ENCODE results near the gene GBP5. TPM values are rescaled to one million over a fixed set of nuclear protein-coding genes. Genes with fewer than 3 reads are reported as not detected.
"Not testable (repeated sequence)": the region's sequence is repeated elsewhere in the genome, so short reads cannot be mapped to it uniquely, and the experiment has no call there.

Gene GBP5
- total and polyA plus RNA-seq, 4 donors = 0.20 to 0.50 (median 0.33) TPM

DNA sequence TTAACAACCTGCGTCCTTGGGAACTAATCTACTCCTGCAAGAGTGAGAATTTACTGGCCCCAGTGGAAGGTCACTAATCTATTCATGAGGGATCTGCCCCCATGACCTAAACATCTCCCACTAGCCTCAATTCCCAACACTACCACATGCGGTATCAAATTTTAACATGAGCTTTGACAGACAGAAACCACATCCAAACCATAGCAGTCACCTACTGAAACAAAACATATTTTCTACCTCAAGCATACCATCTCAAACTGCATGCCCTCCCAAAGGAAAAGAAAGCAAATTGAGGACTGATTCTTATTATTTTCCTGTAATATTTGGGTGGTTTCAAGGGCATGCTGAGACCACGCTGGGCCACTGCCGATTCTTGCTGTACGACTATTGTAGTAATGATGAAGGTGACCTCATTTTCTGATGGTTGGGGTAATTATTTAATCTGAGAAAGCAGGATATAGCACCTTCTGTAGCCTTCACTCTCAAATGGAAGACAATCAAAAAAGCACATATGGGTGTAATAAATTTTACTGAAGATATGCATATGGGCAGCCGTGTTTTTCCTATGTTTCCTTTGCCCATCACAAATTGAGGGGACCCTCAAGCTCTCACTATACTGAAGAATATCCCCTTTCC, 13.2 kb upstream of the GBP5 start:
- DNase-seq (ENCODE audit: low read depth in 4 of 6, low spot score in 6 of 6) = no peak
- no peaks in the 10 kb centered on the region for H3K36me3 ChIP-seq (ENCODE audit: control insufficient read depth, insufficient read depth, low read length)
- H3K4me3 ChIP-seq (ENCODE audit: low read depth, low read length) = no peak overlapping the region
- no peaks in the 10 kb centered on the region for H3K9me3 ChIP-seq (ENCODE audit: control insufficient read depth, insufficient read depth, low read length)
- no peak overlapping the region for H3K27ac ChIP-seq (ENCODE audit: low read depth, low read length)
- no peaks in the 10 kb centered on the region for H3K27me3 ChIP-seq (ENCODE audit: control insufficient read depth, insufficient read depth, low read length)
- 88% methylated on average over 3 of the region's 6 CpGs for WGBS (ENCODE audit: insufficient coverage)
- no peaks in the 10 kb centered on the region for H3K4me1 ChIP-seq (ENCODE audit: control insufficient read depth, insufficient read depth, low read length)

DNA sequence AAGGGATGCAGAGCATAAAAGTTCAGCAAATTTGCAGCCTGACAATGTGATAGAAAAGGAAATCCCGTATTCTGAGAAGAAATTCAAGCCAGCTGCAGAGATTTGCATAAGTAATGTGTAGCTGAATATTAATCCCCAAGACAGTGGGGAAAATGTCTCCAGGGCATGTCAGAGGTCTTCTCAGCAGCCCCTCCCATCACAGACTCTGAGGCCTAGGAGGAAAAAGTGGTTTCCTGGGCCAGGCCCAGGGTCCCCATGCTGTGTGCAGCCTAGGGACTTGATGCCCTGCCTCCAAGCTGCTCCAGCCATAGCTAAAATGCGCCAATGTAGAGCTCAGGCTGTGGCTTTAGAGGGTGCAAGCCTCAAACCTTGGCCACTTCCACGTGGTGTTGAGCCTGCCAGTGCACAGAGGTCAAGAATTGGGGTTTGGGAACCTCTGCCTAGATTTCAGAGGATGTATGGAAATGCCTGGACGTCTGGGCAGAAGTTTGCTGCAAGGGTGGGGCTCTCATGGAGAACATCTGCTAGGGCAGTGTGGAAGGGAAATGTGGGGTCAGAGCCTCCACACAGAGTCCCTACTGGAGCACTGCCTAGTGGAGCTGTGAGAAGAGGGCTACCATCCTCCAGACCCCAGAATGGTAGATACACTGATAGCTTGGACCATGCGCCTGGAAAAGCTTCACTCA, 11.6 kb upstream of the GBP5 start:
- not testable (repeated sequence) for H3K27ac ChIP-seq (ENCODE audit: low read depth, low read length); H3K4me3 ChIP-seq (ENCODE audit: low read depth, low read length); DNase-seq (ENCODE audit: low read depth in 4 of 6, low spot score in 6 of 6); H3K36me3 ChIP-seq (ENCODE audit: control insufficient read depth, insufficient read depth, low read length); H3K9me3 ChIP-seq (ENCODE audit: control insufficient read depth, insufficient read depth, low read length); H3K4me1 ChIP-seq (ENCODE audit: control insufficient read depth, insufficient read depth, low read length); H3K27me3 ChIP-seq (ENCODE audit: control insufficient read depth, insufficient read depth, low read length)
- WGBS (ENCODE audit: insufficient coverage) = 70% methylated on average over 4 of the region's 5 CpGs

DNA sequence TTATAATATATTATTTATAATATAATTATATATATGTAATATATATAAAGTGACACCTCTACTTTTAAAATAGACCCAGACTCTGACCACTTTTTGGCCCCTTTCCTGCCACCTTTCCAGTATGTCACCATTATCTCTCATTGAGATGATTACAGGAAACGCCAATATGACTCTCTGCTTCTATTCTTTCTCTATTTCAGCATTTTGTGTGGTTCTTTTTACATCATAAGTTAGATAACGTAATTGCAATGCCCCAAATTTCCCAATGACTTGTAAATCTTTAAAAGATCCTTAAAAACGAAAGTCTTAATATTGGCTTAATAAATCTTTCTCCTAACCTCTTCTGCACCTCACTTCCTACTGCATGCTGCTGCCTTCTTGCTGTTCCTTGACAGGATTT, 8.1 kb upstream of the GBP5 start:
- Histone ChIP-seq H3K9me3 (ENCODE audit: control insufficient read depth, insufficient read depth, low read length) (no peaks in the 10 kb centered on the region), H3K4me1 (ENCODE audit: control insufficient read depth, insufficient read depth, low read length) (no peaks in the 10 kb centered on the region), H3K27me3 (ENCODE audit: control insufficient read depth, insufficient read depth, low read length) (no peaks in the 10 kb centered on the region), H3K4me3 (ENCODE audit: low read depth, low read length) (no peak overlapping the region), H3K27ac (ENCODE audit: low read depth, low read length) (no peak overlapping the region), H3K36me3 (ENCODE audit: control insufficient read depth, insufficient read depth, low read length) (no peaks in the 10 kb centered on the region)
- DNase-seq (ENCODE audit: low read depth in 4 of 6, low spot score in 6 of 6) = no peak
- WGBS (ENCODE audit: insufficient coverage) = 93% methylated on average over 3 of the region's 3 CpGs

DNA sequence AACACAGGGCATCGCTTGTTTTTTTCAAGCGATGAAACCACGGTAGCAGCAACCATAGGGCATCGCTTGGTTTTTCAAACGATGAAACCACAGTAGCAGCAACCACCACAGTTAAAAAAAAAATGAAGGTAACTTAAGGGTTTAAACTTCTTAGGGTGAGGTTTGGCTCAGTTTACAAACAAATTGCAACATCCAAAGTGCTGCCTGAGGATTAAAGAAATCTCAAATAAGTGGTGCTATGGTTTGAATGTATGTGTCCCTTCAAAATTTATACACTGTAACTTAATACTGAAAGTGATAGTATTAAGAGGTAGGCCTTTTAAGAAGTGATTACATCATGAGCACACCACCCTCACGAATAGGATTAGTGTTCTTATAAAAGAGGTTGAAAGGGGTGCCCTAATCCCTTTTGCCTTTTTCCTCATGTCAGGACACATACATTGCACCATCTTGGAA, 6.4 kb upstream of the GBP5 start:
- Histone ChIP-seq H3K4me1 (ENCODE audit: control insufficient read depth, insufficient read depth, low read length) (no peaks in the 10 kb centered on the region), H3K27ac (ENCODE audit: low read depth, low read length) (no peak overlapping the region), H3K9me3 (ENCODE audit: control insufficient read depth, insufficient read depth, low read length) (no peaks in the 10 kb centered on the region), H3K36me3 (ENCODE audit: control insufficient read depth, insufficient read depth, low read length) (no peaks in the 10 kb centered on the region), H3K4me3 (ENCODE audit: low read depth, low read length) (no peak overlapping the region), H3K27me3 (ENCODE audit: control insufficient read depth, insufficient read depth, low read length) (no peaks in the 10 kb centered on the region)
- no CpG with 5 or more reads among the region's 6 CpGs for WGBS (ENCODE audit: insufficient coverage)
- no peak for DNase-seq (ENCODE audit: low read depth in 4 of 6, low spot score in 6 of 6)

DNA sequence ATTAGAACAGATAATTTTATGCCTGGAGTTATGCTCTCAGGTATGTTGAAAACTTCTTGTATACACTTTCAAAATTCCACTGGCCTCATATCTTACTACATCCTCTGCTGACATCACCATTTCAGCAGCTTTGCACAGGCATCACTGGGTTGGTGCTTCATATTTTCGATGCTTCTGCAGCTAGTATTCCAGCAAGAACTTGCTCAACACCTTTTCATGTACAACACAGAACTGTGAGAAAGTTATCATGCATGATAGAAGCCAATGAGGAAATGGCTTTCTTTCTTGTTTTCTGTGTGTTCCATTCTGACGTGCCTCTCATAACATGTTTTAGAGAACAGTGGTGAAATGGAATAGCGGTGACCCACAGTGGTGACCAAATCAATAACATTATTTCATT, 5.1 kb upstream of the GBP5 start:
- WGBS (ENCODE audit: insufficient coverage) = 100% methylated on average over 1 of the region's 3 CpGs
- no peak for DNase-seq (ENCODE audit: low read depth in 4 of 6, low spot score in 6 of 6)
- H3K9me3 ChIP-seq (ENCODE audit: control insufficient read depth, insufficient read depth, low read length) = no peaks in the 10 kb centered on the region
- H3K4me1 ChIP-seq (ENCODE audit: control insufficient read depth, insufficient read depth, low read length) = peaks cover 6% of the 10 kb centered on the region
- no peaks in the 10 kb centered on the region for H3K36me3 ChIP-seq (ENCODE audit: control insufficient read depth, insufficient read depth, low read length)
- no peak overlapping the region for H3K27ac ChIP-seq (ENCODE audit: low read depth, low read length)
- H3K27me3 ChIP-seq (ENCODE audit: control insufficient read depth, insufficient read depth, low read length) = no peaks in the 10 kb centered on the region
- H3K4me3 ChIP-seq (ENCODE audit: low read depth, low read length) = no peak overlapping the region

DNA sequence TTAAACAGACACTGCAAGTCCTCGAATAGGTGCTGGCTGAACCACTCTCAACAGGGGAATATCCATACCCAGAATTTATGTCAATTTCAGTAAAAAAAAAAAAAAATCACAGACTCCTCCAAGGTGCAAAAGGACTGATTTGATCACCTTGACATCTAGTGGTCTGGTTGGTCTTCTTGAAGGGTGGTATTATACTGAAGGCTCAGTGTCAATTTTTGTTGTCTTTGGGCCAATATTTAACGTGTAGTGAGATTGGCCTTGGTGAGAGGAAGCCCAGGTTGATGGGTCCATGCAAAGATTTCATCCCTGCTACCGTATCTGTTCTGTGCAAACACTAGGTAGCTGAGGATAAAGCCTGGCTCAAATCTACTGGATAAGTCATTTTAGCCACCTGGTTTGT, 4.0 kb upstream of the GBP5 start:
- WGBS (ENCODE audit: insufficient coverage) = 60% methylated on average over 2 of the region's 3 CpGs
- H3K9me3 ChIP-seq (ENCODE audit: control insufficient read depth, insufficient read depth, low read length) = no peaks in the 10 kb centered on the region
- DNase-seq (ENCODE audit: low read depth in 4 of 6, low spot score in 6 of 6) = no peak
- H3K36me3 ChIP-seq (ENCODE audit: control insufficient read depth, insufficient read depth, low read length) = no peaks in the 10 kb centered on the region
- H3K27me3 ChIP-seq (ENCODE audit: control insufficient read depth, insufficient read depth, low read length) = no peaks in the 10 kb centered on the region
- H3K4me3 ChIP-seq (ENCODE audit: low read depth, low read length) = no peak overlapping the region
- peaks cover 6% of the 10 kb centered on the region for H3K4me1 ChIP-seq (ENCODE audit: control insufficient read depth, insufficient read depth, low read length)
- no peak overlapping the region for H3K27ac ChIP-seq (ENCODE audit: low read depth, low read length)

DNA sequence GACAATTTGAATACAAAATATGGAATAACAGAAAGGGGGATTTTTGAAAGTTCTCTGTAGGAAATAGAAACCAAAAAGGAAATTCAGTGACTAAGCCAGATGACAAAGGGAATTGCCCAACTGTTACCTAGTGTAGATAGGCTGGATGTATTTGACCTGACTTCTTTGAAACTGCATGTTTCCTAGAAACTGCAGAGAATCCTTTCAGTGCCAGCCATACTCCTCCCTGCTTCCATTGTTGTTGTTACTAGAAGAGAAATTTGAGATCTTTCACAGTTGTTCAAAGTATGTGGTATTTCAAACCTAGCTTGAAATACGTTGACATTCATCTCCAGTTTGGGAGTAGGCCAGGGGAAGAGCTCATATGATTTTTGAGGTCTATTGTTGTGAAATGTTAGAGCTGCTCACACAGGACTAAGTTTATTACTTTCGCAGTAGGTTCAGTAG, 1.8 kb upstream of the GBP5 start:
- peak in 1 of 6 donors; percentile 41 for DNase-seq (ENCODE audit: low read depth in 4 of 6, low spot score in 6 of 6)
- no peak overlapping the region for H3K27ac ChIP-seq (ENCODE audit: low read depth, low read length)

DNA sequence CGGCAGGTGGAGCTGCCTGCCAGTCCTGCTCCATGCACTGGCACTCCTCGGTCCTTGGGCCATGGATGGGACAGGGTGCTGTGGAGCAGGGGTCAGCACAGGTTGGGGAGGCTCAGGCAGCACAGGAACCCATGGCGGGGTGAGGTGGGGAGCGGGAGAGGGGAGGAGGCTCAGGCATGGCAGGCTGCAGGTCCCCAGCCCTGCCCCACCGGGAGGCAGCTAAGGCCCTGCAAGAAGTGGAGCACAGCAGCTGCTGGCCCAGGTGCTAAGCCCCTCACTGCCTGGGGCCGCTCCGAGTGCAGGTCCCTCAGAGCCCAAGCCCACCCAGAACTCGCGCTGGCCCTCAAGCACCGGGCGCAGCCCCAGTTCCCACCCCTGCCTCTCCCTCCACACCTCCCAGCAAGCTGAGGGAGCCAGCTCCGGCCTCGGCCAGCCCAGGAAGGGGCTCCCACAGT, 691 bp upstream of the GBP5 start:
- no peak for DNase-seq (ENCODE audit: low read depth in 4 of 6, low spot score in 6 of 6)
- Histone ChIP-seq H3K27ac (ENCODE audit: low read depth, low read length) (no peak overlapping the region), H3K4me3 (ENCODE audit: low read depth, low read length) (no peak overlapping the region), H3K9me3 (ENCODE audit: control insufficient read depth, insufficient read depth, low read length) (no peaks in the 10 kb centered on the region), H3K36me3 (ENCODE audit: control insufficient read depth, insufficient read depth, low read length) (no peaks in the 10 kb centered on the region), H3K4me1 (ENCODE audit: control insufficient read depth, insufficient read depth, low read length) (peaks cover 6% of the 10 kb centered on the region), H3K27me3 (ENCODE audit: control insufficient read depth, insufficient read depth, low read length) (no peaks in the 10 kb centered on the region)
- WGBS (ENCODE audit: insufficient coverage) = 92% methylated on average over 12 of the region's 13 CpGs

More for the DNA sequence above, 1.8 kb upstream of the GBP5 start:
- no peaks in the 10 kb centered on the region for H3K9me3 ChIP-seq (ENCODE audit: control insufficient read depth, insufficient read depth, low read length)
- peaks cover 6% of the 10 kb centered on the region for H3K4me1 ChIP-seq (ENCODE audit: control insufficient read depth, insufficient read depth, low read length)
- H3K36me3 ChIP-seq (ENCODE audit: control insufficient read depth, insufficient read depth, low read length) = no peaks in the 10 kb centered on the region
- 62% methylated on average over 2 of the region's 2 CpGs for WGBS (ENCODE audit: insufficient coverage)
- H3K27me3 ChIP-seq (ENCODE audit: control insufficient read depth, insufficient read depth, low read length) = no peaks in the 10 kb centered on the region
- no peak overlapping the region for H3K4me3 ChIP-seq (ENCODE audit: low read depth, low read length)

DNA sequence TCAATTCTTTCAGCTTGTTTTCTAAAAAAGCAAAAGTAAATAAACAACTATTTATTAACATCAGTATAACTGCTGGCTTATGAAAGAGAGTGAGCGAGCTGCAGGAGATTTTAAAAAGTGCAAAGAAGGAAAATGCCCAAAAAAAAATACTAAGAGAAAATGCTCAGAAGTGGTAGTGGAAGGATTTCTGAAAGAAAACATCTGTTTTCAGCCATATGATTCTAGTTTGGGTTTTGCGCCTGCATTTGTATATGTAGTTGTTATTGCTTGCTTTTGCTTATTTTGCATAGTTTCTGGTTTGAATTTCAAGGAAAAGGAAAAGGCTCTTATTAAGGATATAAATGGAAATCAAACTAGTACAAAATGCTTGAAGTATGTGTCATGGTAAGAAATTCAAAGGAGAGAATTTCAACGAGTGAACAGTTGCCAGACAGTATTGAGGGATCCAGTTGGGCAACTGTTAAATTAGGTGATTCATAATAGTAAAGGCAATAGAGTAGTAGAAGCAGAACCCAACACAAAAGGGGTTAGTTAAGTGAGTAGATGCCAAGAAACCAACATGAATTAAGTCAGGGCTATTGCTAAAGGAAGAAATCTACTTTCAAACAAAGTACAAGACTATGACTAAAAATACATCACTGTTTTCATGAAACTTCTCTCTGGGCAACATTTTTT, 1.2 kb downstream of the GBP5 start:
- Histone ChIP-seq H3K4me1 (ENCODE audit: control insufficient read depth, insufficient read depth, low read length) (peaks cover 6% of the 10 kb centered on the region), H3K4me3 (ENCODE audit: low read depth, low read length) (no peak overlapping the region), H3K9me3 (ENCODE audit: control insufficient read depth, insufficient read depth, low read length) (no peaks in the 10 kb centered on the region), H3K36me3 (ENCODE audit: control insufficient read depth, insufficient read depth, low read length) (no peaks in the 10 kb centered on the region), H3K27me3 (ENCODE audit: control insufficient read depth, insufficient read depth, low read length) (no peaks in the 10 kb centered on the region), H3K27ac (ENCODE audit: low read depth, low read length) (no peak overlapping the region)
- no peak for DNase-seq (ENCODE audit: low read depth in 4 of 6, low spot score in 6 of 6)
- 73% methylated on average over 3 of the region's 3 CpGs for WGBS (ENCODE audit: insufficient coverage)
